ENCODE measurements around the gene ARFGEF3.

Gene ARFGEF3, protein sequence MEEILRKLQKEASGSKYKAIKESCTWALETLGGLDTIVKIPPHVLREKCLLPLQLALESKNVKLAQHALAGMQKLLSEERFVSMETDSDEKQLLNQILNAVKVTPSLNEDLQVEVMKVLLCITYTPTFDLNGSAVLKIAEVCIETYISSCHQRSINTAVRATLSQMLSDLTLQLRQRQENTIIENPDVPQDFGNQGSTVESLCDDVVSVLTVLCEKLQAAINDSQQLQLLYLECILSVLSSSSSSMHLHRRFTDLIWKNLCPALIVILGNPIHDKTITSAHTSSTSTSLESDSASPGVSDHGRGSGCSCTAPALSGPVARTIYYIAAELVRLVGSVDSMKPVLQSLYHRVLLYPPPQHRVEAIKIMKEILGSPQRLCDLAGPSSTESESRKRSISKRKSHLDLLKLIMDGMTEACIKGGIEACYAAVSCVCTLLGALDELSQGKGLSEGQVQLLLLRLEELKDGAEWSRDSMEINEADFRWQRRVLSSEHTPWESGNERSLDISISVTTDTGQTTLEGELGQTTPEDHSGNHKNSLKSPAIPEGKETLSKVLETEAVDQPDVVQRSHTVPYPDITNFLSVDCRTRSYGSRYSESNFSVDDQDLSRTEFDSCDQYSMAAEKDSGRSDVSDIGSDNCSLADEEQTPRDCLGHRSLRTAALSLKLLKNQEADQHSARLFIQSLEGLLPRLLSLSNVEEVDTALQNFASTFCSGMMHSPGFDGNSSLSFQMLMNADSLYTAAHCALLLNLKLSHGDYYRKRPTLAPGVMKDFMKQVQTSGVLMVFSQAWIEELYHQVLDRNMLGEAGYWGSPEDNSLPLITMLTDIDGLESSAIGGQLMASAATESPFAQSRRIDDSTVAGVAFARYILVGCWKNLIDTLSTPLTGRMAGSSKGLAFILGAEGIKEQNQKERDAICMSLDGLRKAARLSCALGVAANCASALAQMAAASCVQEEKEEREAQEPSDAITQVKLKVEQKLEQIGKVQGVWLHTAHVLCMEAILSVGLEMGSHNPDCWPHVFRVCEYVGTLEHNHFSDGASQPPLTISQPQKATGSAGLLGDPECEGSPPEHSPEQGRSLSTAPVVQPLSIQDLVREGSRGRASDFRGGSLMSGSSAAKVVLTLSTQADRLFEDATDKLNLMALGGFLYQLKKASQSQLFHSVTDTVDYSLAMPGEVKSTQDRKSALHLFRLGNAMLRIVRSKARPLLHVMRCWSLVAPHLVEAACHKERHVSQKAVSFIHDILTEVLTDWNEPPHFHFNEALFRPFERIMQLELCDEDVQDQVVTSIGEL (N-terminal part only)

DNA sequence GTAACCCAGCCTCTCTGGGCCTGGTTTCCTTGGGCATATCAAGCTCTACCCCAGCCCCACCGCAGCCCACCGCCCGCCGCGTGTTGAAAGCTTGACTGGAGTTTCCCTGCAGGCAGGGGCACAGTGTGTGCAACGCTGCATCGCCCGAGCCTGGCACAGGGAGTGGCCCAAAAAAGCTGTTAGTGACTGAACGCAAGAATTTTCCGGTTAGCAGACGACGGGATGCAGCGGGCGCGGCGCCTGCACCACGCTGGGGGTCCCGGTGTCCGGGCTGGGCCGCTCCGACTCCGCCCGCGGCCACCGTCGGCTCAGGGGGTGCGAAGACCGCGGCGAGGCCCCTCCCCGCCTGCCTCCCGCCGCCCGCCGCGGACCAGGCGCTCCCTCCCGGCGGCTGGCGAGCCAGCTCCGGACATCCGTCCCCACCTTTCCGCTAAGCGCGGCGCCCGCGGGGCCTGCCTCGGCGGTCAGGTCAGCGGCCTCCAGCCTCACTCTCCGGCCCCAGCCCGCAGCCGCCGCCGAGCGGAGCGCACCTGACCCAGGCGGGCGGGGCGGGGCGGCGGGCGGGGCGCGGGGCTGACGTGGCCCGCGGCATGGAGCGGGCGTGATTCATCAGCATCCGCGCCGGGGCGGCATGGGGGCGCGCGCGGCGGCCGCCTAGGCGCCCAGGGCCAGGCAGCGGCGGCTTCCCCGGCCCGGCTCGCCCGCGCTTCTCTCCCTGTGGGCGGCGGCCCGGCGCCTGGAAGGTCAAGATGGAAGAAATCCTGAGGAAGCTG lies at the start of gene ARFGEF3:
TSS of gene ARFGEF3 (plus strand) at position 602 of the 773 bp plus-strand sequence. CDS start at position 750, 148 bp downstream.
- peak within 1 kb of the TSS; percentile 99 for H3K27ac ChIP-seq
- peak; percentile 73 for TF ChIP-seq ZFX (IDR thresholded peaks at IDR 0.05)
- TF ChIP-seq, protein P1, sequence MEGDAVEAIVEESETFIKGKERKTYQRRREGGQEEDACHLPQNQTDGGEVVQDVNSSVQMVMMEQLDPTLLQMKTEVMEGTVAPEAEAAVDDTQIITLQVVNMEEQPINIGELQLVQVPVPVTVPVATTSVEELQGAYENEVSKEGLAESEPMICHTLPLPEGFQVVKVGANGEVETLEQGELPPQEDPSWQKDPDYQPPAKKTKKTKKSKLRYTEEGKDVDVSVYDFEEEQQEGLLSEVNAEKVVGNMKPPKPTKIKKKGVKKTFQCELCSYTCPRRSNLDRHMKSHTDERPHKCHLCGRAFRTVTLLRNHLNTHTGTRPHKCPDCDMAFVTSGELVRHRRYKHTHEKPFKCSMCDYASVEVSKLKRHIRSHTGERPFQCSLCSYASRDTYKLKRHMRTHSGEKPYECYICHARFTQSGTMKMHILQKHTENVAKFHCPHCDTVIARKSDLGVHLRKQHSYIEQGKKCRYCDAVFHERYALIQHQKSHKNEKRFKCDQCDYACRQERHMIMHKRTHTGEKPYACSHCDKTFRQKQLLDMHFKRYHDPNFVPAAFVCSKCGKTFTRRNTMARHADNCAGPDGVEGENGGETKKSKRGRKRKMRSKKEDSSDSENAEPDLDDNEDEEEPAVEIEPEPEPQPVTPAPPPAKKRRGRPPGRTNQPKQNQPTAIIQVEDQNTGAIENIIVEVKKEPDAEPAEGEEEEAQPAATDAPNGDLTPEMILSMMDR (conservative IDR thresholded peaks at IDR 0.05): 0 out of 2 replicates have a peak, but pooled peaks have one; percentile 10

DNA sequence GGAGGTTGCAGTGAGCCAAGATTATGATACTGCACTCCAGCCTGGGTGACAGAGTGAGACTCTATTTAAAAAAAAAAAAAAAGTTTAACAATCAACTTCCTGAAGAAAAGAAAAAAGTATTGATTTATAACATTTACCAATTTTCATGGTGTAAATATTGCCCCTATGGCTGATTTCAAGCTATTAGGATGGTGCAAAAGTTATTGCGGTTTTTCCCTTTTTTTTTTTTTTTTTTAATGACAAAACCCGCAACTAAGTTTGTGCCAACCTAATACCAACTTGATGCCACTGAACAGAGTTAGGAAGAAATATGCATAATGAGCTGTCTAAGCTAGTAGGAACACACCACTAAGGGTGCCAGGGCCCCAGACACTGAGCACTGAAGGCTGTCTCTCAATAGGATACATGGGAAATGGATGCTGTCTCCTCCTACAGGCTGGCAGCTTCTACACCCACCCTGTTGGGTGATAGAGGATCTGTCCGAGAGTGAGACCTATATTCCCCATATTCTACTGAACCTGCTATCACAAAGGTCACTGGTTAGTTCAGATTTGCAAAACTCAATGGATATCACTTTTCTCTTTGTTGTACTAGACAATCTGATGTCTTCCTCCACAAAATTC lies 48.0 kb upstream of the ARFGEF3 start:
- TF ChIP-seq, protein P1 (conservative IDR thresholded peaks at IDR 0.05): no peak
- no peak for TF ChIP-seq ZFX (IDR thresholded peaks at IDR 0.05)
- H3K27ac ChIP-seq: no peak overlapping the region

DNA sequence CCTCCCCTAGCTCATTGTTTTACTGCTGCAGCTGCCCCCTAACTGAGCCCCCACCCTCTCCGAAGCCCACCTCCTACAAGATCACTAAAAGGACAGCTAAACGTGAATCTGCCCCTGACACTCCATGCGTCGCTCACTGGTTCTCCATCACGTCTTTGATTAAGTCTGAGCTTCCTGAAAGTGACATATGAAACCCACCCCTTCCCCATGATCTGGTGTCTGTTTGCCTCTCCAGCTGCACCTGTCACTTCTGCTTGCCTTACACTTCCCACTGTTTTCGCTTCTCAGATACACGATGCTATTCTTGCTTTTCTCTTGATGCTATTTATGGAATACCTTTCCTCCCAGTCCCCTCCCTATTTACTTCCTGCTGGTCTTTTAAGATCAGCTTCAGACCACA lies 46.5 kb upstream of the ARFGEF3 start:
- TF ChIP-seq, protein P1 (conservative IDR thresholded peaks at IDR 0.05): no peak
- no peak for TF ChIP-seq ZFX (IDR thresholded peaks at IDR 0.05)
- no peak overlapping the region for H3K27ac ChIP-seq

DNA sequence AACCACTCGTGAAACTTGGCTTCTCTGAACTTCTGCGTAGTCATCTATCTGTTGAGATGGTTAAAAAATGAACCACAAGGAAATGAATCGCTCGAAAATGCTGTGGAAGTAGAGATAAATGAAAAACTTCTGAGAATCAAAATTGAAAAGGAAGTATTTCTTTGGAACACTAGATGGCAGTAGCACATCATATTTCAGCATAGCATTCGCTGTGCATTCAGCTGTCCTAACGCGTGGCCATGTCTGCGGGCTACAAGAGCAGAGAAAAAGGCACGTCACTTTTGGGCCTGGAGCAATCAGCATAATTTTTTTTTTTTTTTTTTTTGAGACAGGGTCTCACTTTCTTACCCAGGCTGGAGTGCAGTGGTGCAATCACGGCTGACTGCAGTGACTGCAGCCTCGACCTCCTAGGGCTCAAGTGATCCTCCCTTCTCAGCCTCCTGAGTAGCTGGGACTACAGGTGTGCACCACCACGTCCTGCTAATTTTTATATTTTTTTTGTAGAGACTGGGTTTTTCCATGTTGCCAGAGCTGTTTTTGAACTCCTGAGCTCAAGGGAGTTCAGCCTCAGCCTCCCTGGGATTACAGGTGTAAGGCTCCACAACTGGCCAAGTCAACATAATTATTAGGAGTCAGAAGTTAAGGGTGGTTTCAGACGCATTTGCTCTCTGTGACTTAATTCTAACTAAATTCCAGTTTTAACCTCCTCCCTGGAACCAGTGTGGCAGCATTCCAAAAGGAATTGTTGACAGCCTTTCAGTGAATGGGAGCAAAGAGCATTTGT lies 45.7 kb upstream of the ARFGEF3 start:
- TF ChIP-seq, protein P1 (conservative IDR thresholded peaks at IDR 0.05): peak; percentile 73
- no peak for TF ChIP-seq ZFX (IDR thresholded peaks at IDR 0.05)
- peak overlapping the region; percentile 42 for H3K27ac ChIP-seq

DNA sequence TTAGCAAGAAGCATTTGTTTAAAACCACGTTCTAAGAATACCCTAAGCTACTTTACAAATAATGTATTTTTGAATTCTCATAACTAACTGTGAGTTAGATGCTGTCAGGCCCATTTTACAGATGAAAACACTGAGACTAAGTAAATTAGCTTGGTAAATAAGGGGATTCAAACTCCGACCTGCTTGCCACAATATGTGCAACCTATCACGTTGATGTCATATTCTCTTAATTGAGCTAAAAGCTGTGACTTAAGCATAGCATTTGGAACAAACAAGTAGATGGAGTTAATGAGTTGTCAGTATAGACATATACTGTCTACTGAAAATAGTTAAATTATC lies 45.1 kb upstream of the ARFGEF3 start:
- TF ChIP-seq, protein P1 (conservative IDR thresholded peaks at IDR 0.05): no peak
- no peak for TF ChIP-seq ZFX (IDR thresholded peaks at IDR 0.05)
- H3K27ac ChIP-seq: no peak overlapping the region

All from C4-2B (cell line).